Spinal cord (tissue), 10 donors: ENCODE data around the gene RPL15. TPM values are rescaled to one million over a fixed set of nuclear protein-coding genes. Genes with fewer than 3 reads are reported as not detected.

Experiments used
- DNase-seq, 6 donors: peaks; one replicate each; pipeline versions ENCODE4 v3.0.0 to v3.0.0-alpha.2; 2013 to 2015; ENCODE audit warnings: low spot score in 6 of 6, low read depth in 4 of 6
- H3K27ac ChIP-seq: one replicate; pipeline ENCODE4 v1.5.1; 2013; ENCODE audit warnings: low read depth, low read length, control low read depth
- H3K27me3 ChIP-seq: one replicate; pipeline ENCODE4 v1.6.1; 2013; ENCODE audit warnings: low read length; ENCODE audit not compliant: control insufficient read depth, insufficient read depth
- H3K36me3 ChIP-seq: one replicate; pipeline ENCODE4 v1.6.1; 2013; ENCODE audit warnings: low read length; ENCODE audit not compliant: control insufficient read depth, insufficient read depth
- H3K4me1 ChIP-seq: one replicate; pipeline ENCODE4 v1.6.1; 2013; ENCODE audit warnings: low read length; ENCODE audit not compliant: control insufficient read depth, insufficient read depth
- H3K4me3 ChIP-seq: one replicate; pipeline ENCODE4 v1.5.1; 2013; ENCODE audit warnings: low read depth, low read length, control low read depth
- H3K9me3 ChIP-seq: one replicate; pipeline ENCODE4 v1.6.1; 2013; ENCODE audit warnings: low read length; ENCODE audit not compliant: control insufficient read depth, insufficient read depth
- WGBS: methylation state at CpG from one replicate; pipeline ENCODE4 v1.1.5; 2013; ENCODE audit warnings: missing lambda C conversion rate; ENCODE audit not compliant: insufficient coverage; 5-methylcytosine and 5-hydroxymethylcytosine counted together
- polyA plus RNA-seq, 2 donors: library from polyadenylated mRNA; unstranded; fragments of 120-200 nt; gene quantifications; one replicate each; pipeline ENCODE4 v1.2.1, GENCODE V29; 2013; ENCODE audit not compliant: insufficient read length in 2 of 2
- total RNA-seq, 2 donors: library from RNA; depleted of rRNA in 1 of 2; stranded (reverse); fragments of 120-200 nt in 1 of 2; fragments of >200 nt in 1 of 2; gene quantifications; one replicate each; pipeline versions ENCODE4 v1.2.3 to v1.2.4, GENCODE V29; 2013 to 2014
- donor health status: healthy.

Gene RPL15
- total and polyA plus RNA-seq, 4 donors: 1,637 to 1,807 (median 1,669) TPM

DNA sequence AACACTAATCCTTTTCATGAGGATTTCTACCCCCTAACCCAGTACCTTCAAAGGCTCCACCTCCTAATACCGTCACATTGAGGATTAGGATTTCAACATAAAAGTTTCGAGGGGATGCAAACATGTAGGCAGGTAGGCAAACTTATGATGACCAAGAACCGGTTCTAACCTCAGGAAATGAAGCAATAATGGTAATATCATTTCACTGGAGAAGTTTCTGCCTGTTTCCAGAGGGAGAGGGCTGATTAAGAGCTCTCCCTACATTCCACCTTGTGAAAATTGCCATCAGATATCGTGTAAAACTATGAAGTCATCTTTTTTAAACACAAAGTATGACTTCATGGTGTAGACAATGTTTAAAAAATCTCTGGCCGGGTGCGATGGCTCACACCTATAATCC lies 31.7 kb upstream of the RPL15 start:
- H3K36me3 ChIP-seq: peaks cover 8% of the 10 kb centered on the region
- no peak overlapping the region for H3K4me3 ChIP-seq
- H3K4me1 ChIP-seq: no peaks in the 10 kb centered on the region
- WGBS: no CpG with 5 or more reads among the region's 6 CpGs
- H3K27me3 ChIP-seq: no peaks in the 10 kb centered on the region
- H3K9me3 ChIP-seq: no peaks in the 10 kb centered on the region
- no peak overlapping the region for H3K27ac ChIP-seq
- no peak for DNase-seq

DNA sequence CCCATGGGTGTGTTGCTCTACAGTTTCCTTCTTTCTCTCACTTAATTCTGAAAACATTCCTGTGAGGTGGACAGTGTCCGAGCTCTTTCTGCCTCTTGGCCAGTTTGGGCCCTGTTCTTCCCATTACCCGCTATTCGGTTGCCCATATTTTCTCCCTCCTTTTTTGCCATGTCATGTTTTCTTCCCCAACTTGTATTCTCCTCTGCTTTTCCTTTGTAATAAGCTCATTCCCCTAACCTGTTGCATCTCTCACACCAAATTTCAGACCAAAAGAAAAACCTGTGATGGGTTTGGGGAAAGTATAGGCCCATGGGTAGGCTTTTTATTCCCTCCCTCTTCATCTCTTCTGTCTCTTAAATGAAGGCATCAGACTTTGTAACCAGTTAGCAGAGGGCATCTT lies 30.6 kb upstream of the RPL15 start:
- no peak overlapping the region for H3K27ac ChIP-seq
- H3K4me1 ChIP-seq: no peaks in the 10 kb centered on the region
- no peaks in the 10 kb centered on the region for H3K27me3 ChIP-seq
- no peak overlapping the region for H3K4me3 ChIP-seq
- no peak for DNase-seq
- 90% methylated on average over 3 of the region's 3 CpGs for WGBS
- H3K36me3 ChIP-seq: peaks cover 8% of the 10 kb centered on the region
- H3K9me3 ChIP-seq: no peaks in the 10 kb centered on the region

DNA sequence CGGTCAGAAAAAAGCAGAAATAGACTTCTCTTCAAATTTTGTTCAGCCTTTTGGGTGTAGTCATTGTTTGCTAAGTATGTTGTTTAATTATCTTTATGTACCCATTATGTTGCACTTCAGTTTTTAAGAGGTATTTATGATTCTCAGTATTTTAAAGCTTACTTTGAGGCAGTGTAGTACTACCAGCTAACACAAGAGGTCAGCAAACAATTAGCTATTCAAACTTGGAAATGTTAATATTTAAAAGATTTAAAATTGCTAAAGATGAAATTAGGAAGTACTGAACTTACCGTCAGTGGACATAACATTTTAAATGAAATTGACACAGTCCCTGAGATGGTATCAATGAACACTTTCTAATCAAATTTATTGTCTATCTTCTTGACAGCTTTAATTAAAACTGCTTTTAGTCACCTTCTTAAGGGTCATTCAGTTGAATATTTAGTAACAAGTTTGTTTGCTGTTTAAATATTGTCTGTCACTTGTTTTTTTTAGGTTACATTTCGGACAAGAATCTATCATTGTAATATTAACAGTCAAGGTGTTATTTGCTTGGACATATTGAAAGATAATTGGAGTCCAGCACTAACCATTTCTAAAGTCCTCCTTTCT lies 28.2 kb upstream of the RPL15 start:
- Histone ChIP-seq H3K9me3 (no peaks in the 10 kb centered on the region), H3K27ac (no peak overlapping the region), H3K4me3 (no peak overlapping the region), H3K36me3 (peaks cover 7% of the 10 kb centered on the region), H3K27me3 (no peaks in the 10 kb centered on the region), H3K4me1 (no peaks in the 10 kb centered on the region)
- DNase-seq: peak in 3 of 6 donors; percentile 14 to 74 (median 59)
- WGBS: no CpG with 5 or more reads among the region's 3 CpGs

DNA sequence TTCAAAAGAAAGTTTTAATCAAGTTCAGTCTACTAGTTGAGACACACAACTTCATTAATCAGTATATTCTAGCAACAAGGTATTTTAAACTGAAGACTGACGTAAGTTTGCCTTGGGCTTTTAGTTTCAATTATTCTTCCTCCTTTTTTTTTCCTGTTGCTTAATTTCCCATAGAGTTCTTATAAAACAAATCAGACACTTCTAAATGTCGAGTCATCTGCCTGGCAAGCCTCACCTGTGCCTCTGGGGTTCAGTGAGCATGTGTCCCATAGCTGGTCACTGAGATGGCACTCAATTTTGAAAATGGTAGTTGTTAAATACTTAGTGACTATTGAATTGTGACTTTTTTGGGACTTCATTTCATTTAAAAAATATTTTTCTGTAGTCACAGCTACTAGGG lies 27.5 kb upstream of the RPL15 start:
- WGBS: 100% methylated on average over 1 of the region's 2 CpGs
- Histone ChIP-seq H3K36me3 (peaks cover 7% of the 10 kb centered on the region), H3K27me3 (no peaks in the 10 kb centered on the region), H3K27ac (no peak overlapping the region), H3K9me3 (no peaks in the 10 kb centered on the region), H3K4me1 (no peaks in the 10 kb centered on the region), H3K4me3 (no peak overlapping the region)
- DNase-seq: no peak

DNA sequence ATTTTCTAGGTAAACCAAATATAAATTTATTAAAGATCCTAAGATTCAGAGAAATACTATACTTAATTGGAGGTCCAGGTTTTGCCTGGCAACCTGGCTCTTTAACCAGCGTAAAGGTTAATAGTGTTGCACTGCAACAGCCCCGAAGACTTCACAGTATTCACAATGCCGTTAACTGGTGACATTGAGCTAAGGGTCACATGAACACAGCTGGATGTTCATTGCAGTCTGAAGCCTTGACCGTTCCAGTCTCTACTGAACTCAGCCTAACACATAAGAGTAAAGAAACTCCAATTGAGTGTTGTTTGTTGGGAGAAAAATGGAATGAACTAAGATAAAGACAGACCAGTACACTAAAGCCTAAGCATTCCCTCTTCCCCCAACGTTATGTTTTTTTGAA lies 27.0 kb upstream of the RPL15 start:
- DNase-seq: no peak
- H3K4me3 ChIP-seq: no peak overlapping the region
- no peaks in the 10 kb centered on the region for H3K9me3 ChIP-seq
- H3K4me1 ChIP-seq: no peaks in the 10 kb centered on the region
- H3K36me3 ChIP-seq: peaks cover 7% of the 10 kb centered on the region
- no peak overlapping the region for H3K27ac ChIP-seq
- H3K27me3 ChIP-seq: no peaks in the 10 kb centered on the region
- 38% methylated on average over 3 of the region's 5 CpGs for WGBS

DNA sequence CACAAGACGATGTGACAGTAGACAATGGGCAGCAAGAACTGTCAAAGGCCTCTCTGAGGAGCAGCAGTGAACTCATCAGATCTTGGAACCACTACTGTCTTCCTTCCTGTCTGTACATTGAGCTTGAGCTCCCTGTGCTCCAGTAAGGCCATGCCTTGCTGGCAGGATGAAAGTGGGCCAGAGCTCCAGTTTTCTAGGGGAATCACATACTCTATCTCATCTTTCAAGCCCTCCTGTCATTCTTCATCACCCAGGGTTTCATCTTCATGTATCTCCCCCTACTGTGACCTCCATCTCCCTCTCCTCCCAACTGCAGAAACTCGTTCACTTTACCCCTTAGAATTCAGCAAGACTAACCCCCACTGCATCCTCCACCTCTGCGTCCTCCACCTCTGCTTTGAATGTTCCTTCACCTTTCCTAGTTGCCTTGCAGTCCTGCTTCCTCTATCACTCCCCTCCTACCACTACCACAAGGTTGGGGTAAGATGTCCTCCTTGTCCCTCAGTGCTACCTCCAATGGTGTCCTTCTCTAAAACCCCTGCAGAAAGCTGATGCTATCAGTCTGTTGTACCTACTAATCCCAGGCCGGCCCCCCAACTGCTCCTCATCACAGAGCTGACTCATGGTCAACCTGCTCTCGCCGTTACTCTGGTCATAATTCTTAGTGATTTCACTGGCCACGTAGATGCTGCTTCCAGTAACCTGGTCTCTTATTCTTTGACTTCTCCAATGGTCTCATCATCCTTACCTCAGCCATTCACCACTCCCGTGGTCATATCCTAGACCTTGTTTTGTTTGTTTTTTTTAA lies 22.5 kb upstream of the RPL15 start:
- DNase-seq: no peak
- H3K27me3 ChIP-seq: no peaks in the 10 kb centered on the region
- no peaks in the 10 kb centered on the region for H3K9me3 ChIP-seq
- peaks cover 26% of the 10 kb centered on the region for H3K36me3 ChIP-seq
- H3K4me1 ChIP-seq: no peaks in the 10 kb centered on the region
- WGBS: 88% methylated on average over 7 of the region's 8 CpGs
- no peak overlapping the region for H3K4me3 ChIP-seq
- H3K27ac ChIP-seq: no peak overlapping the region

DNA sequence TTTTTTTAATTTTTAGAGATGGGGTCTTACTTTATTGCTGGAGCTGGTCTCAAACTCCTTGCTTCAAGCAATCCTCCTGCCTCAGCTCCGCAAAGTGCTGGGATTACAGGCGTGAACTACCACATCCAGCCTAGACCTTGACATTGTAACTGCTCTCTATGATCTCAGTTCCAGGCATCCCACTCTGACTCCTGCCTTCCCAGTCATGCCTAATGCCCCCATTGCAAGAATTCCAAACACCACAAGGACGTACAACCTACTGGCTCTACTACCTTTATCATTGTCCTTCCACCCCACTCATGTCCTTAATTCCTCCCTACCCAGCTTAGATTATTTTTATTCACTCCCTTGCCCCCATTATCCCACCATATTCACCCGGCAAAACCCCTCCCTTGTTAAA lies 21.8 kb upstream of the RPL15 start:
- no peaks in the 10 kb centered on the region for H3K9me3 ChIP-seq
- H3K4me3 ChIP-seq: no peak overlapping the region
- whole genome bisulfite sequencing: 95% methylated on average over 4 of the region's 4 CpGs
- H3K27ac ChIP-seq: no peak overlapping the region
- H3K27me3 ChIP-seq: no peaks in the 10 kb centered on the region
- DNase-seq: no peak
- H3K4me1 ChIP-seq: no peaks in the 10 kb centered on the region
- peaks cover 31% of the 10 kb centered on the region for H3K36me3 ChIP-seq

DNA sequence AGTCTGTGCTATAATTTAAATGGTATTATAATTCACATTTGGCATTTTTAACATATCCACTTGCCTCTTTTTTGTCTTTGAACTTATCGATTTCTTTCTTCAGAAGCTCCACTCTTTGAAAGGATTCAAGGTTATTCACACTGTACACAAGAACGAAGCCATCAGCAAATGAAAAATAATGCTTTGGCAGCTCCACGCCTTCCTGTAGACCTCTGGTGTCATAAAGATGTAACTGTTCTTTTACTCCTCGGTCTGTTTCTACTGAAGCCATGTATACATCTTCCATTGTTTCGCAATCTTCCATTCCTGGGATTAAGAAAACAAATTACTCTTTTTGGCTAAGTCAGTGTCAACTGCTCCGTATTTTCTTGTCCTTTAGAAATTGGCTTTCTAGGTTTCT lies 16.2 kb upstream of the RPL15 start:
- Histone ChIP-seq H3K4me1 (no peaks in the 10 kb centered on the region), H3K4me3 (no peak overlapping the region), H3K36me3 (peaks cover 35% of the 10 kb centered on the region), H3K27me3 (no peaks in the 10 kb centered on the region), H3K9me3 (no peaks in the 10 kb centered on the region), H3K27ac (no peak overlapping the region)
- DNase-seq: peak in 1 of 6 donors; percentile 16
- 76% methylated on average over 3 of the region's 6 CpGs for WGBS

DNA sequence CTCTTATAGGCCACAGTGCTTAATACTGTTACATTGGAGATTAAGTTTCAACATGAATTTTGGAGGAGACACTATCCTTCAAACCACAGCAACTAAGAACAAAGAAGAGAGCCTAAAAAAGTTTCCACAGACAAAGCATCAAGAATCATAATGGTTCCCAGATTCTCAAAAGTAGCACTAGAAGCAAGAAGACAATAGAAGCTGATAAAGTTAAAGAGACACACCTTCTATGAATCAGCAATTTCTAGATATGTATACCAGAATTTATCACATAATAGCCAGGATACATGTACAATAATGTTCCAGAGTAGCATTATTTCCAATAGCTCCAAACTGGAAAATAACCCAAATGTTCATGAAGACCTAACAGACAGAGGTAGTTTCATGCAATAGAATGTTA lies 12.4 kb upstream of the RPL15 start:
- Histone ChIP-seq H3K27ac (no peak overlapping the region), H3K36me3 (peaks cover 23% of the 10 kb centered on the region), H3K27me3 (no peaks in the 10 kb centered on the region), H3K4me3 (no peak overlapping the region), H3K9me3 (no peaks in the 10 kb centered on the region), H3K4me1 (no peaks in the 10 kb centered on the region)
- DNase-seq: no peak

DNA sequence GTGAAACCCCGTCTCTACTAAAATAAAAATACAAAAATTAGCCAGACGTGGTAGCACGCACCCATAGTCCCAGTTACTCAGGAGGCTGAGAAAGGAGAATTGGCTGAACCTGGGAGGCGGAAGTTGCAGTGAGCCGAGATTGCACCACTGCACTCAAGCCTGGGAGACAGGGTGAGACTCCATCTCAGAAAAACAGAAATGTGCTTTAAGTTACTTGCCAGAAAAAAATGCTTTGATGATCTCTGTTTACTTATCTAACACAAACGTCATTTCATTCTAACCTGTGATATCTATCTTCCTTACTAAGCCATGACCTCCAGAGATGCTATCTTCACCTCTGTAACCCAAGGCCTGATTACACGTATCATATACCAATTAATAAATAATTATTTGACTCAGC lies 7.6 kb upstream of the RPL15 start:
- DNase-seq: no peak
- Histone ChIP-seq H3K4me3 (no peak overlapping the region), H3K4me1 (no peaks in the 10 kb centered on the region), H3K9me3 (no peaks in the 10 kb centered on the region), H3K36me3 (peaks cover 20% of the 10 kb centered on the region), H3K27ac (no peak overlapping the region), H3K27me3 (no peaks in the 10 kb centered on the region)
- 100% methylated on average over 4 of the region's 7 CpGs for WGBS
